ENCODE measurements around the gene TMEM179. TPM values are rescaled to one million over a fixed set of nuclear protein-coding genes. Genes with fewer than 3 reads are reported as not detected.

TMEM179 gene
- total RNA-seq, 1 experiment from 2014 or later: 11.4 TPM

DNA sequence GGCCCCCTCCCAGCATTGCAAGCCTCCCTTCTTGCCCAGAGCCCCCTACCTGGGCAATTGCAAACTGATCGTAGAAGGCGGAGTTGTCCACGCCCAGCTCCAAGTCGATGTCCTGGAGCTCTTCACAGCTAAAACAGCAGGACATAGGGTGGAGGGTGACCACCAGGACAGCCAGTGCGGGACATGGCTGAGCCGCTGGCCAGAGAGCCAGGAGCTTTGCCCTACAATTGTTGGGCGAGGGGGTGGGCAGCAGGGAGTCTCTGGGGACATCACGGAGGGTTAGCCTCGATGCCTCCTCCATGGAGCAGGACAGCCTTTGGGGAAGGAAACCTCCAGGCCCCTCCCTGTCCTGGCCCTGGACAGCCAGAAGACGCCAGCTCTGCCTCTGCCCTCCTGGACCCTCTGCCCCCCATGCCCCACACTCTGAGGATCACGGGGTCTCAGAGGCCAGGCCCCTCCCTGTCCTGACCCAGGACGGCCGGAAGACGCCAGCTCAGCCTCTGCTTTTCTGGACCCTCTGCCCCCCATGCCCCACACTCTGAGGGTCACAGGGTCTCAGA, 9.4 kb downstream of the TMEM179 start:
- H4K5ac ChIP-seq (ENCODE audit: insufficient read length, low read depth, low read length): no peak overlapping the region
- H3K4me1 Mint-ChIP-seq: peaks cover 0 to 5% of the 10 kb centered on the region in 2 experiments; a peak in 3 of 4 replicates
- H4K8ac ChIP-seq (replicated peaks; ENCODE audit: insufficient read length, low read depth, low read length): no peak overlapping the region
- H3K9me3 Mint-ChIP-seq: no peaks in the 10 kb centered on the region; a peak in 1 of 5 replicates
- no peak overlapping the region for H2BK120ac ChIP-seq (ENCODE audit: low read depth, low read length, poor library complexity, severe bottlenecking)
- H2BK15ac ChIP-seq (ENCODE audit: low read depth, low read length): no peak overlapping the region
- H3K4me1 ChIP-seq (ENCODE audit: insufficient read depth, low read length): no peaks in the 10 kb centered on the region
- H3K9ac ChIP-seq (ENCODE audit: extremely low read depth, insufficient read length, low read length): no peak overlapping the region
- H3K4me3 Mint-ChIP-seq: no peak overlapping the region
- H3K4me2 ChIP-seq (ENCODE audit: insufficient read depth, insufficient read length, low read length): no peak overlapping the region
- no peaks in the 10 kb centered on the region for H3K27me3 ChIP-seq (ENCODE audit: insufficient read depth, low read length)
- H3K18ac ChIP-seq (ENCODE audit: insufficient read length, low read depth, low read length): no peak overlapping the region
- H2AFZ ChIP-seq (ENCODE audit: low read length): no peak overlapping the region
- H2BK12ac ChIP-seq (ENCODE audit: insufficient read length, low read depth, low read length): no peak overlapping the region
- H4K91ac ChIP-seq (ENCODE audit: insufficient read length, low read depth, low read length): no peak overlapping the region
- WGBS (ENCODE audit: extremely low coverage, insufficient read length, low lambda C conversion rate): no CpG with 5 or more reads among the region's 14 CpGs
- H3K27me3 Mint-ChIP-seq (ENCODE audit: low read depth): peaks cover 7% of the 10 kb centered on the region
- H2BK20ac ChIP-seq (ENCODE audit: low read depth, low read length, poor library complexity, severe bottlenecking): no peak overlapping the region
- TF ChIP-seq, protein P1, sequence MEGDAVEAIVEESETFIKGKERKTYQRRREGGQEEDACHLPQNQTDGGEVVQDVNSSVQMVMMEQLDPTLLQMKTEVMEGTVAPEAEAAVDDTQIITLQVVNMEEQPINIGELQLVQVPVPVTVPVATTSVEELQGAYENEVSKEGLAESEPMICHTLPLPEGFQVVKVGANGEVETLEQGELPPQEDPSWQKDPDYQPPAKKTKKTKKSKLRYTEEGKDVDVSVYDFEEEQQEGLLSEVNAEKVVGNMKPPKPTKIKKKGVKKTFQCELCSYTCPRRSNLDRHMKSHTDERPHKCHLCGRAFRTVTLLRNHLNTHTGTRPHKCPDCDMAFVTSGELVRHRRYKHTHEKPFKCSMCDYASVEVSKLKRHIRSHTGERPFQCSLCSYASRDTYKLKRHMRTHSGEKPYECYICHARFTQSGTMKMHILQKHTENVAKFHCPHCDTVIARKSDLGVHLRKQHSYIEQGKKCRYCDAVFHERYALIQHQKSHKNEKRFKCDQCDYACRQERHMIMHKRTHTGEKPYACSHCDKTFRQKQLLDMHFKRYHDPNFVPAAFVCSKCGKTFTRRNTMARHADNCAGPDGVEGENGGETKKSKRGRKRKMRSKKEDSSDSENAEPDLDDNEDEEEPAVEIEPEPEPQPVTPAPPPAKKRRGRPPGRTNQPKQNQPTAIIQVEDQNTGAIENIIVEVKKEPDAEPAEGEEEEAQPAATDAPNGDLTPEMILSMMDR (conservative IDR thresholded peaks at IDR 0.05): no peak
- no peak overlapping the region for H3K56ac ChIP-seq (ENCODE audit: insufficient read length, low read depth, low read length)
- no peaks in the 10 kb centered on the region for H4K20me1 ChIP-seq (ENCODE audit: control insufficient read depth, insufficient read depth, insufficient read length)
- H2AK5ac ChIP-seq (ENCODE audit: insufficient read length, low read length): no peak overlapping the region
- no peak overlapping the region for H3T11ph ChIP-seq (ENCODE audit: low read length)
- no peaks in the 10 kb centered on the region for H3K9me3 ChIP-seq (ENCODE audit: control insufficient read depth, low read depth, low read length)
- no peaks in the 10 kb centered on the region for H3K79me1 ChIP-seq (ENCODE audit: insufficient read depth, low read depth, low read length, poor library complexity, severe bottlenecking)
- no peak for DNase-seq
- no peaks in the 10 kb centered on the region for H3K36me3 Mint-ChIP-seq (ENCODE audit: insufficient read depth in 1 of 3, low read depth in 3 of 3)
- no peak overlapping the region for H3K23ac ChIP-seq (ENCODE audit: insufficient read length, low read depth, low read length)
- no peak overlapping the region for H3K27ac ChIP-seq (ENCODE audit: insufficient read length, low read depth, low read length)
- H3K27ac Mint-ChIP-seq: no peak overlapping the region; a peak in 1 of 7 replicates
- H3K4ac ChIP-seq (ENCODE audit: low read depth, low read length): no peak overlapping the region
- no peaks in the 10 kb centered on the region for H3K79me2 ChIP-seq (ENCODE audit: insufficient read depth, low read length)
- no peaks in the 10 kb centered on the region for H3K23me2 ChIP-seq (ENCODE audit: insufficient read length, low read depth, low read length, poor library complexity, severe bottlenecking)
- H2BK5ac ChIP-seq (ENCODE audit: insufficient read length, low read length): no peak overlapping the region
- H3K14ac ChIP-seq (ENCODE audit: insufficient read depth, low read length): no peak overlapping the region

Data from H9 (cell line).